NCI-H146 (cell line): ENCODE data around the gene SETX.

Experiments
- DNase-seq: peaks from one replicate; lab custom pipeline; 2025; lab: John Stamatoyannopoulos, UW

Gene SETX

GRCh38 chr9:132239999-132240840 is 114.6 kb downstream of the SETX start:
- no peak for DNase-seq

- no peak for DNase-seq
Observed at GRCh38 chr9:132239518-132239917, 115.3 kb downstream of the SETX start.

- no peak for DNase-seq
Observed at GRCh38 chr9:132238992-132239391, 115.8 kb downstream of the SETX start.

GRCh38 chr9:132238026-132238972 is 116.5 kb downstream of the SETX start:
- DNase-seq = no peak

GRCh38 chr9:132237481-132237880 is 117.3 kb downstream of the SETX start:
- no peak for DNase-seq

GRCh38 chr9:132236662-132237311 is 118.0 kb downstream of the SETX start:
- no peak for DNase-seq

GRCh38 chr9:132235894-132236661 is 118.7 kb downstream of the SETX start:
- peak; percentile 59 for DNase-seq

GRCh38 chr9:132235125-132235524 is 119.7 kb downstream of the SETX start:
- no peak for DNase-seq

GRCh38 chr9:132234535-132234934 is 120.3 kb downstream of the SETX start:
- no peak for DNase-seq

- DNase-seq = no peak
Observed at GRCh38 chr9:132233138-132233537, 121.6 kb downstream of the SETX start.

- DNase-seq = no peak
Observed at GRCh38 chr9:132232522-132232921, 122.3 kb downstream of the SETX start.

- no peak for DNase-seq
Observed at GRCh38 chr9:132231019-132231701, 123.6 kb downstream of the SETX start.

GRCh38 chr9:132230605-132231004 is 124.2 kb downstream of the SETX start:
- DNase-seq = no peak

- no peak for DNase-seq
Observed at GRCh38 chr9:132228062-132228461, 126.7 kb downstream of the SETX start.

- no peak for DNase-seq
Observed at GRCh38 chr9:132226571-132227430, 128.0 kb downstream of the SETX start.

GRCh38 chr9:132224645-132225044 is 130.1 kb downstream of the SETX start:
- no peak for DNase-seq

- no peak for DNase-seq
Observed at GRCh38 chr9:132221941-132222340, 132.8 kb downstream of the SETX start.

- DNase-seq = no peak
Observed at GRCh38 chr9:132218208-132218607, 136.6 kb downstream of the SETX start.

GRCh38 chr9:132216861-132217619 is 137.7 kb downstream of the SETX start:
- DNase-seq = no peak
